ENCODE data around the gene KIF13A. TPM values are rescaled to one million over a fixed set of nuclear protein-coding genes. Genes with fewer than 3 reads are reported as not detected.

KIF13A gene
- total RNA-seq, 1 donor from 2014 or later, result 44.4 TPM

GRCh38 chr6:17712576-17712975 lies 274.9 kb downstream of the KIF13A start:
- DNase-seq (ENCODE audit: low spot score, unreplicated experiment), result no peak
- Mint-ChIP-seq H3K27me3 (no peaks in the 10 kb centered on the region), H3K36me3 (ENCODE audit: insufficient read depth) (no peaks in the 10 kb centered on the region), H3K4me1 (ENCODE audit: low read depth) (peaks cover 21% of the 10 kb centered on the region), H3K4me3 (ENCODE audit: low read depth) (peak overlapping the region; percentile 29), H3K9me3 (ENCODE audit: low read depth) (no peaks in the 10 kb centered on the region), H3K27ac (peak overlapping the region; percentile 92)
- TF ChIP-seq CTCF (IDR thresholded peaks at IDR 0.05; ENCODE audit: unreplicated experiment), result no peak

- no peak overlapping the region for H3K27ac Mint-ChIP-seq
- TF ChIP-seq CTCF (IDR thresholded peaks at IDR 0.05; ENCODE audit: unreplicated experiment), result no peak
- H3K9me3 Mint-ChIP-seq (ENCODE audit: low read depth), result no peaks in the 10 kb centered on the region
- DNase-seq (ENCODE audit: low spot score, unreplicated experiment), result no peak
- H3K4me3 Mint-ChIP-seq (ENCODE audit: low read depth), result no peak overlapping the region
- no peaks in the 10 kb centered on the region for H3K27me3 Mint-ChIP-seq
- no peaks in the 10 kb centered on the region for H3K36me3 Mint-ChIP-seq (ENCODE audit: insufficient read depth)
- peaks cover 24% of the 10 kb centered on the region for H3K4me1 Mint-ChIP-seq (ENCODE audit: low read depth)
These were observed 277.1 kb downstream of the KIF13A start for GRCh38 chr6:17710331-17710730.

- no peaks in the 10 kb centered on the region for H3K36me3 Mint-ChIP-seq (ENCODE audit: insufficient read depth)
- no peak for DNase-seq (ENCODE audit: low spot score, unreplicated experiment)
- H3K27me3 Mint-ChIP-seq, result no peaks in the 10 kb centered on the region
- no peak for TF ChIP-seq CTCF (IDR thresholded peaks at IDR 0.05; ENCODE audit: unreplicated experiment)
- peaks cover 20% of the 10 kb centered on the region for H3K4me1 Mint-ChIP-seq (ENCODE audit: low read depth)
- no peak overlapping the region for H3K4me3 Mint-ChIP-seq (ENCODE audit: low read depth)
- no peaks in the 10 kb centered on the region for H3K9me3 Mint-ChIP-seq (ENCODE audit: low read depth)
- no peak overlapping the region for H3K27ac Mint-ChIP-seq
These were observed 278.0 kb downstream of the KIF13A start for GRCh38 chr6:17709476-17709875.

Other genes starting within 250 kb of the KIF13A start
- gene NHLRC1, start 135.0 kb upstream of the KIF13A start, total RNA-seq, result 0.60 and 0.65 TPM in 2 replicates
- gene TPMT, start 167.4 kb upstream of the KIF13A start, total RNA-seq, result 8.2 and 9.3 TPM in 2 replicates
- 19.5 and 21.7 TPM in 2 replicates for gene KDM1B, start 167.8 kb upstream of the KIF13A start, total RNA-seq